ENCODE data around the gene PARD3.

DNA sequence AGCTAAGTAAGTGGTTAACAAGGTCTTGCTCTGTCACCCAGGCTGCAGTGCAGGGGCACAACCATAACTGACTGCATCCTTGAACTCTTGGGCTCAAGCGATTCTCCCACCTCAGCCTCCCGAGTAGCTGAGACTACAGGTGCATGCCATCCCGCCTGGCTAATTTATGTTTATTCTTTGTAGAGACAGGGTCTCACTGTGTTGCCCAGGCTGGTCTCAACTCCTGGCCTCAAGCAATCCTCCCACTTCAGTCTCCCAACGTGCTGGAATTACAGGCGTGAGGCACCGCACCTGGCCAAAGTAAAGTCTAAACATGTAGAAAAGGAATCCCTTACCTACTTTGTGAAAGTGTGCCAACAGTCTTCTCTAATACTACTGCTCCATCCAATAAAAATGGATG lies 17.9 kb downstream of the PARD3 start:
- TF ChIP-seq, protein P1, sequence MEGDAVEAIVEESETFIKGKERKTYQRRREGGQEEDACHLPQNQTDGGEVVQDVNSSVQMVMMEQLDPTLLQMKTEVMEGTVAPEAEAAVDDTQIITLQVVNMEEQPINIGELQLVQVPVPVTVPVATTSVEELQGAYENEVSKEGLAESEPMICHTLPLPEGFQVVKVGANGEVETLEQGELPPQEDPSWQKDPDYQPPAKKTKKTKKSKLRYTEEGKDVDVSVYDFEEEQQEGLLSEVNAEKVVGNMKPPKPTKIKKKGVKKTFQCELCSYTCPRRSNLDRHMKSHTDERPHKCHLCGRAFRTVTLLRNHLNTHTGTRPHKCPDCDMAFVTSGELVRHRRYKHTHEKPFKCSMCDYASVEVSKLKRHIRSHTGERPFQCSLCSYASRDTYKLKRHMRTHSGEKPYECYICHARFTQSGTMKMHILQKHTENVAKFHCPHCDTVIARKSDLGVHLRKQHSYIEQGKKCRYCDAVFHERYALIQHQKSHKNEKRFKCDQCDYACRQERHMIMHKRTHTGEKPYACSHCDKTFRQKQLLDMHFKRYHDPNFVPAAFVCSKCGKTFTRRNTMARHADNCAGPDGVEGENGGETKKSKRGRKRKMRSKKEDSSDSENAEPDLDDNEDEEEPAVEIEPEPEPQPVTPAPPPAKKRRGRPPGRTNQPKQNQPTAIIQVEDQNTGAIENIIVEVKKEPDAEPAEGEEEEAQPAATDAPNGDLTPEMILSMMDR (IDR thresholded peaks at IDR 0.05) = no peak
- TF ChIP-seq POLR2A (IDR thresholded peaks at IDR 0.05) = no peak
